PC-9 (cell line): ENCODE results near the gene FOXP3.

ENCODE experiments used
- EZH2 ChIP-seq: fragments of 200-600 bp; sonication (generic); IDR thresholded peaks from 2 replicates; pipeline ENCODE4 v1.8.0; 2017; ENCODE audit warnings: antibody characterized with exemption, low read depth
- TF ChIP-seq, protein P1 (sequence below): fragments of 200-600 bp; sonication (generic); conservative IDR thresholded peaks from 2 replicates; pipeline ENCODE4 v1.6.1; 2017; ENCODE audit warnings: mixed run types, antibody characterized with exemption, mild to moderate bottlenecking, moderate library complexity

DNA sequence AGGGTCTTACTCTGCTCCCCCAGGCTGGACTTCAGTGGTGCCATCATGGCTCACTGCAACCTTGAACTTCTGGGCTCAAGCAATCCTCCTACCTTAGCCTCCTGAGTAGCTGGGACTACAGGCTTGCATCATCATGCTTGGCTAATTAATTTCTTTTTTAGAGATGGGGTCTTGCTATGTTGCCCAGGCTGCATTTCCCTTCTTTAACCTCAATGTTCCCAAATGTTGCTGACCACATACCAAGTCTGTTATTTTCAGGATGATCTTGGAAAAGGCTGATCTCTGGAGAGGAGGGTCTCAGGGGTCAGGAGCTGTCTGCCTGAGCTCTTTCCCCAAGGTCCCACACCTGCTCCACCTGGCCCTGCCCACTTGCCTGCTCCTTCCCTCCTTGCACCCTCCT, 44.4 kb downstream of the FOXP3 start:
- no peak for TF ChIP-seq EZH2
- TF ChIP-seq, protein P1, sequence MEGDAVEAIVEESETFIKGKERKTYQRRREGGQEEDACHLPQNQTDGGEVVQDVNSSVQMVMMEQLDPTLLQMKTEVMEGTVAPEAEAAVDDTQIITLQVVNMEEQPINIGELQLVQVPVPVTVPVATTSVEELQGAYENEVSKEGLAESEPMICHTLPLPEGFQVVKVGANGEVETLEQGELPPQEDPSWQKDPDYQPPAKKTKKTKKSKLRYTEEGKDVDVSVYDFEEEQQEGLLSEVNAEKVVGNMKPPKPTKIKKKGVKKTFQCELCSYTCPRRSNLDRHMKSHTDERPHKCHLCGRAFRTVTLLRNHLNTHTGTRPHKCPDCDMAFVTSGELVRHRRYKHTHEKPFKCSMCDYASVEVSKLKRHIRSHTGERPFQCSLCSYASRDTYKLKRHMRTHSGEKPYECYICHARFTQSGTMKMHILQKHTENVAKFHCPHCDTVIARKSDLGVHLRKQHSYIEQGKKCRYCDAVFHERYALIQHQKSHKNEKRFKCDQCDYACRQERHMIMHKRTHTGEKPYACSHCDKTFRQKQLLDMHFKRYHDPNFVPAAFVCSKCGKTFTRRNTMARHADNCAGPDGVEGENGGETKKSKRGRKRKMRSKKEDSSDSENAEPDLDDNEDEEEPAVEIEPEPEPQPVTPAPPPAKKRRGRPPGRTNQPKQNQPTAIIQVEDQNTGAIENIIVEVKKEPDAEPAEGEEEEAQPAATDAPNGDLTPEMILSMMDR: no peak
